DMS 273 treated with DMSO at 0.1 percent for 48 hours (cell line): ENCODE measurements around the gene RHOBTB1.
A peak's percentile ranks its signal among the peaks of the same experiment; 100 is the strongest.

Experiments
- DNase-seq: peaks from one replicate; lab custom pipeline; 2025; lab: John Stamatoyannopoulos, UW

The RHOBTB1 gene

DNA sequence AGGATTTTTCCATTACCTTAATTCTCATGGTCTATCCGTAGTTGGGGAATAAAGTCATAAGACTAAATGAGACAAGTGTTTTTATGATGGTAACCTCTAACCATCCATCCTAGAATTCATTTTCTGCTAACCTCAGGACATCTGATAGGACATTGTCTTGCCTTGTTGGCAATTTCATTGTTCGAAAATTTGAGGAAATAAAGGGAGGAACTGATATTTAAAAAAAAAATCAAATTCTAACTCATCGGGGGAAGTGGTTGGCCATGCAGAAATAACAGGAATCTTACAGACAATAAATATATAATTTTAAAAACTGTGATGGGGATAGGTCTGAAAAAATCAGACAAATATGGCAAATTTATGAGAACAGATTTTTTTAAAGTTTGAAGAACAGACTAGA is 21.7 kb upstream of the RHOBTB1 start:
- DNase-seq, result no peak

DNA sequence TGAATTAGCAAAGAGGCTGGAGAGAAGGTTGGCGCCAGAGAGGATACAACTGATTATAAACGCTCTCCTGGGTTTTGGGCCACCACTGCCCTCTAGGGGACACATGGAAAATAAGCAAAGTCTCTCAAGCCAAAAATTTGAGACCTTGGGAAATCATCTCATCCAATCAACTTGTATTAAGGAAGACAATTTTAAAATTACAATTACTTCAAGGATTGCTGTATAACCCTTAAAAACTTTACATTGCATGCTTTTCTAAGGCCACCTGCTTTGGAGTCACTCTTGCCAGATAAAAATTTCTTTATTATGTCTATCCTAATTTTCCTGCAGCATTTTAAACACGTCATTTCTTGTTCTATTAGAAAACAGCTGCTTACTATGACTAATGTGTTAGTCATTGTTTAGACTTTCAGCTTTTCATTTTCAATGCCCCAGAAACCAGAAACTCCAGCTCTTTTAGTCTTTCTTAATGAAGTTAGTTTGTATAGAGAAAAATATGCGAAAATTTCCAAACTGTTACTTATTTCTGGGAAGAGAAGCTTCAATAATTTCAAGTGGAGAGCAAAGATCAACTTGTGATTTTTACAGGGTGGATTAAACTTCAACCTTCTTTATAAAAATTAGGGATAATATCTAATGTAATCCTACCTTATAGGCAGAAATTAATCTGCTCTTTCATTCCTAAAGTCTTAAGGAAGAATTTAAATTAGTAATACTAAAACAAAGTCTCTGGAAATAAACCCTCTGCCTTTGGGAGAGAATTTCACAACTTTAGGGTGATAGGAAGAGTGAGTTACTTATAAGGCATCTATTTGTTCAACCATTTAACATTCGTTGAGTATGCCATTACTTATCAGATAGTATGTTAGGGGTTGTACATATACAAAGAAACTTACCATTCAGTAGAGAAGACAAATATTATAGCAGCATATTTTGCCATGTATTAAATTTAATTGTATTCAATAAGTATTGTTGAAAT is 20.6 kb upstream of the RHOBTB1 start:
- peak; percentile 47 for DNase-seq

DNA sequence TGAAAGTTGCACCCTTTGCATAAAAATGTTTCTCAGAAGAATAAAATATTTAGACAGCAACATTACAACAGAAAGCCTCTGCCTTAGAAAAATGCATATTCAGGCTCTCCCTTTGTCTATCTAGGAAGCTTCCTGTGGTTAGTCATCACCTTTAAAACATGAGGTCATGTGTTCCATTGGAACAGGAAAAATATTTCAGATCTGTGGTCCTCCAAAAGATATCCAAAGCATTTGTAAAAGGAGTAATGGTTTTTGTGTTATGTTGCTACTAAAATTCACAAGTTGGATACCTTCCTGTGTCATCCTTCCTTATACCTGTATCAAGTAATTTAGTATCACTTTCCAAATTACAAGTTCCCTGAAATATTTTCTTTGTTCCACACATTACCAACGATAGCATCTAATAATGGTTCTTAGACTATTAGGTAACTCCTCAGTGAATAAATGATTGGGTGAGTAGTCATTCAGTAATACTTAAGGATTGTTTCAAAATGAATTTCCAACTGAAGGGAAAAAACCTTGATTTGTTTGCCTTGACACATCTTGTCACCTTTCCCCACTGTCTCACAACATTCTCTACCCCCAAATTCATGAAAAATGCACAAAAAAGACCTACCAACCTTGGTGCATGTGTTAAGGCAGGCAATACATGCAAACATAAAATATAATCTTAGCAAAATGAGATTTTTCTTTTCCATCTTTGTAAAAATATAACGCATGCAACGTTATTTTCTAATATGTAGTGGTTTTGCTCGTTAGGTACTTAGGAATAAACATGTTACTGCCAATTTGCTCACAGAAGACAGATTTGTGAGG is 19.7 kb upstream of the RHOBTB1 start:
- no peak for DNase-seq

DNA sequence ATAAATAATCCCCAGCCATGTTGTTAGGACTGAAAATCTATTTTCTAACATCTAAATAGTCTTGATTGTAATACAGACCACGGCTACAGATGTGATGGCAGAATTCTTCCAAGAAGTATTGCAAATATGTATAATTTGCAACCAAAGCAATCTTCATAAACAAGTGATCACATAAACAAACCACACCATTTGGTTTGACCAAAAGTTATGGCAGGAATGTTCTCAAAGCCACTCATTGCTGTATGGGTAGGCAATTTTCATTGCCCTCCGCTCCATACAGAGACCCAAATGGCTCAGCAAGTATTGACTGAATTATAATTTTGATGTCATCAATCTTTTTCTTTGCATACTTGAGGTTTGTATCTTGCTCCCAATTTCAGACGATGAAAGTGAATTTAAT is 19.0 kb upstream of the RHOBTB1 start:
- no peak for DNase-seq

DNA sequence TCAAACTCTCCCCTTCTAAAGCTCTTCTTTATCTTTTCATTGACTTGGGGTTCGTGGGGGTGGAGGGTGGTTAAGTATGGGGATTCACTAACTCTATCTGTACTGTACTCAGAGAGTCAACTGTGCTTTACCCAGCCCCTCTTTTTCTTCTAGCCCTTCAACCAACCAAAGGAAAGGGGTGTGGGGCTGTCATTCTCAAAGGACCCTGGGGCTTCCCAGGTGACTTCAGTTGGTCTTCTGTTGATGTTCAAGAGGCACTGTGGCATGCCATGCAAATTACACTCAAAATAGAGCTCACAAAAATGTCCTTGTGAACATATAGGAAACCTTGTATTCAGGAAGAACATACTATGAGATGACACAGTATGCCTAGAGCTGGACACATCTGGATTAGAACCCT is 16.9 kb upstream of the RHOBTB1 start:
- no peak for DNase-seq

DNA sequence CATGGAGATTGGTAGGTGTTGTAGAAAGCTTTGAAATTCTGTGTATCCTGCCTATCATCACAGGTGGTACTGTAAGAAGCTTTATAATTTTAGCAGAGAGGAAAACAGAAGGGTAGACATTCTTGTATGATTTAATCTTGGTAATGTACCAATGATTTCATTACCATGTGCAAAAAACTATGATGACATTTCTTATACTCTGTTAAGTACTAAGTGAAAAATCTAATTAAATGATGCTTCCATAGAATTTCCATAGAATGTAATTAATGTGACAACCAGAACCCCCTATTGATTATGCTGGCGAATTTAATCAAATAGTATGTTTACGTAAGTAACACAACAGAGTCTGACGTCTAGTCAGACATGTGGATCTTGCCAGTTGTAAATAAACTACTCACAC is 16.0 kb upstream of the RHOBTB1 start:
- DNase-seq, result no peak

DNA sequence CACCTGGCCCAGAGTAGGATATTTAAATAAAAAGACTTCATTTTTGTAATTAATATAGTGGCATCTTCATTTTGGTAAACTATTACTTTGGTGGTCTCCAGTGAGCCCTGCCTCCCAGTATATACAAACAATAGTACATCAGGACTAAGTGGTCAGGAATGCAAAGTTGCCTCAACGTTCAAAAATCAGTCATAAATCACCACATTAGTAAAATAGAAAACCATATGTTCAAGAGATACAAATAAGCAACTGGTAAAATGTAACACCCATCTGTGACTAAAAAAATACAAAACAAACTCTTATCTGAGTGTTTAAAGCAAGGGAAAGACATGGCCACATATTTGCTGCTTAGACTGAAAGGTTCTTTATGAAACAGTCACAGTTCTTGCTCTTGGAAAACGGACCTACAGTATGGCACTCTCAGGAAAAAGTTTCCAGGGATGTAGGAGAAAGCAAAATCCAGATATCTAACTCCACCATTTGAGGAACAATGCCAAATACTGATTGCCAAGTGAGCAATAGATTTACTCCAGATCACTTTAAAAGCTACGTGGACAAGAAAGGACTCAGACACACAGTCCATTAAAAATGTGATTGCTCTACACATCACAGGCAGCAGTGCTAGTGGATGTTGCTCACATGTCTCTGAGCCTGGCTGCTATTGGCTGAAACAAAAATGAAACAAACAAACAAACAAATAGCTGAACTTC is 15.1 kb upstream of the RHOBTB1 start:
- DNase-seq, result no peak

DNA sequence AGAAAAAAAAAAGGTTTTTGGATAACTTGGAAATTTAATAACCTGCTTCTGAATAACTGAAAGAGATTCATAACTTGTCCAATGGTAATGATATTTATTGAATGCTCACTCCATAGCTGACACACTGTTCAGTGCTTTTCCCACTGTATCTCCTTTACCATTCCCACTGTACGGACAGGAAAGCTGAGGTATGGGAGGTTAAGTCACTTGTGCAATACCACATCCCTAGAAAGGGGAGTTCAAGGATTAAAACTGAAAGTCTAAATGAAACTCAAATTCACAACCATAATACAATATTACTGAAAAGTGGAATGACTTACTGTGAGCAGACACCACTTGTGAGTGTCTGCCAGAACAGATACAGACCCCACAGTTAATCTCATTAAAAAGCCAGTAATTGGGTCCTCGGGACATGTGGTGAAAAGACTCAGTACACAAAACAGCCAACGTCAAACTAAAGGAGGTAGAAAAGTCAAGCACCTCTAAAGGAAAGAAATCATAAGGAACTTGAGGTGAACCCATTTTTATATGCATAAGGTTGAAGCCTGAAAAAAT is 13.8 kb upstream of the RHOBTB1 start:
- no peak for DNase-seq

DNA sequence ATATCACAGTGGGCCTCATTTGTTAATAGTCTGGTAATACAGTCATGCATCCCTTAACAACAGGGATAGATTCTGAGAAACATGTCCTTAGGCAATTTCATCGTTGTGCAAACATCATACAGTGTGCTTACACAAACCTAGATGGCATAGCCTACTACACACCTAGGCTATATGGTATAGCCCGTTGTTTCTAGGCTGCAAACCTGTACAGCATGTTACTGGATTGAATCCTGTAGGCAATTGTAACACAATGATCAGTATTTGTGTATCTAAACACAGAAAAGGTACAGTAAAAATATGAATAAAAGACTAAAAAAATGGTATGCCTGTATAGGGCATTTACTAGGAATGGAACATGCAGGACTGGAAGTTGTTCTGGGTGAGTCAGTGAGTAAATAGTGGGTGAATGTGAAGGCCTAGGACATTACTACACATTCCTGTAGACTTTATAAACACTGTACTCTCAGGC is 12.0 kb upstream of the RHOBTB1 start:
- DNase-seq, result no peak

DNA sequence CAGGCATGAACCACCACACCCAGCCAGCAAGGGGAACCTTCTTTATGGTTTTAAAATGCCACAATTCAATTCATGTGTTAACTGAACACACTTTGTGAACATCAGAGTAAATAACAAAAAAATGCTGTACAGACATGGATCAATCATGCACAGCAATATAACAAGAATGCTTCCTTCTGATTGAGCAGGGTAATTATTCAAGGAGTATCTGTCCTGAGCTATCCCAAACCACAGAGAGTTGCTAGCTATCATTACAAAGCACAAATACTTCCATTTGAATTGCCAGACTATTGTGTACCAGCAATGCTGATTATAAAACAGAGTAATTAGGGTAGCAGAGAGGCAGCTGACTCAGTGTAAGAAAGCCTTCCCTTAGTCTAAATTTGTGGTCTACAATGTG is 11.3 kb upstream of the RHOBTB1 start:
- no peak for DNase-seq

DNA sequence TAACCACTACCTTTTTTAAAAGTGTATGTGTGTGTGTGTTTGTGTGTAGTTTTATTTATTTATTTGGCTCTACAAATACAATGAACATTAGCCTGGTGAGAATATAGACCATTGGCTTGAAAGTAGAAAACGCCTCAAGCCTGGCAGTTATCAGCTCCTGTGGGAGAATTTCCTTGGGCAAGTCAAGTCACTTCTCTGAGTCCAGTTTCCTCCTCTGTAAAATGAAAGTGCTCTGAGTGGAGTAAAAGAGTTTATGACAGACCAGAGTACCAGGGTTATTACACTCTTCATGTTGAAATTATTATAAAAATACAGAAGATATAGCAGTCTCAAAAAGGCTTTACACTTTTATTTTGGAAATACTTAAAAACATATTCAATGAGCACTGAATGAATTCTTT is 10.1 kb upstream of the RHOBTB1 start:
- no peak for DNase-seq

DNA sequence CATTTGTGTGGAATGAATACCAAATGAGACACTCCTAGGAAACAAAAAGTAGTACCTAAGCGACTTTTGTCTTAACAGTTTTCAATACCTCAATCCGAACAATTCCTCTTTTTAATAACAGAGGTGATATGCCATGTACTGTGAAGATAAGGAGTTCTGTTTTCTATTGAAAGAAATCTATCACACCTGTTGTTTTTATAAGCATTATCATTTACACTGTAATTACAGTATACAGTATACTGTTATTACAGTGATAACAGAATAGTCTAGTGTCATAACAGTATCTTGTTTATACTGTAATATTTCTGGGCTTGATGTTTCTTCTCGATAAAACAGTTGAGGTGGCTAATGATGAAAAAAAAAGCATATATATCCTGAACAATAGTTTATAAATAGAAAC is 9.4 kb upstream of the RHOBTB1 start:
- DNase-seq, result no peak

DNA sequence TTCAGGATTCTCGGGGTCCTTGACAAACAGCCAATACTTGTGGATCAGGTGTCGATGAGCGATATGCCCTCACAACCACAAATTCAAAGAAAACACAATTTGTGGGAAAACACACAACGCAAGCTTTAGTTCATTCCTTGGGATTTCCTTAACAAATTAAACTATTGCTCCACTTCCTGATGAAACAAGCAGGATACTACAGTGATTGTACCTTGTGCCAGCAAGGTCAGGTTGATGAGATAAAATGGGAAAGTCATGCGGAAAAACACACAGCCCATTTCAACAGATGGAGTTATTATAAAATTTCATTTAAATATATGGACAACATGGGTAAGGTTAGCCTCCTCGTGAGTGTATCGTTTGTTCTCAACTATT is 8.8 kb upstream of the RHOBTB1 start:
- DNase-seq, result no peak

DNA sequence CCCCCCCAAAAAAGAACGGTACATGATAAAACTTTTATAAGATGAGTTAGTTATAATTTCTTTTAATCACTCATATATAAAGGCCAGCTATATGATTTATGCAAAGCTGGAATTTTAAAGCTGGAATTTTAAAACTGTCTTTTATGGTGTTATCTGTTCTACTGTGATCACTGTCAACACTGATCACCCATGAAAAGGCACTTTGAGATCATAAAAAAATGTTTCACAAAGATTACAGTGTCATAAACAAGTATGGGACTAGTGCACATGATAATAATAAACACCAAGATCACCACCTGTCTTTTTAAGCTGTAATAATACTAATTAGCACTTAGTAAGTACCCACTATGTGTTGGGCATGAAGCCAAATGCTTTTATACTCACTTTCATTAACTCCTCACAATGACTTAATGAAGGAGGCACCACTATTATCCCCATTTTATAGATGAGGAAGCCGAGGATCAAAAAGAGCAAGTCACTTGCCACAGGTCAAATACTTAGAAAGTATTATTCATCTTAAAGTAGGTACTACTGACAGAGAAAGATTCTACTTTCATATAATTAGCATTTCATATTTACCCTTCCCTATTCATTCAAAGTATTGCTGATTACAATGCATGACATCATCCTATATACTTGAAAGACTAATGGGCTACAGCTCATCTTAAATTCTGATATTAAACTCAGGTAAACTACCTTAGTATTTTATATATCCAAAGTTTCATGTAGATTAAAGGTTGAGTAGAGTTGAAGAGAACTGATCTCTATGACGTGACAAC is 8.3 kb upstream of the RHOBTB1 start:
- DNase-seq, result no peak

DNA sequence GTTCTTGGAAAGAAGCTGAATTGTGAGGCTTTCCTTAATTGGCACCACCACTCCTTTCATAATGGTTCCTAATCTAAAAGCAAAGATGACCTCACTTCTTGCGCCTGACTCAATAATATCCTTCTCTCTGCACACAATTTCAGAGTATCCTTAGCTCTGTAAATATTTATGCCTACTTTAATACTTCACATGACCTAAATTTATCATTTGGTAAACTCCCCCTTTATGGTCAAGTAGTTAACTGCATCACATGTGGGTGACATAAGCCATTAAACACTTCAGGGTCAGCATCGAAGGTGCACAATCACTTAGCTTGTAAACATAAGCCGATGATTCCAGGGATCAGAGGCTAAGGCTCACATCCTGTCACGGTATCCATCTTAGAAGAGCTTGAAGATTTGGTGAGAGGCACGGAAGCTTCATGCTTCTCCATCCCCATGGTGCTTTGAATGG is 7.3 kb upstream of the RHOBTB1 start:
- DNase-seq, result no peak

DNA sequence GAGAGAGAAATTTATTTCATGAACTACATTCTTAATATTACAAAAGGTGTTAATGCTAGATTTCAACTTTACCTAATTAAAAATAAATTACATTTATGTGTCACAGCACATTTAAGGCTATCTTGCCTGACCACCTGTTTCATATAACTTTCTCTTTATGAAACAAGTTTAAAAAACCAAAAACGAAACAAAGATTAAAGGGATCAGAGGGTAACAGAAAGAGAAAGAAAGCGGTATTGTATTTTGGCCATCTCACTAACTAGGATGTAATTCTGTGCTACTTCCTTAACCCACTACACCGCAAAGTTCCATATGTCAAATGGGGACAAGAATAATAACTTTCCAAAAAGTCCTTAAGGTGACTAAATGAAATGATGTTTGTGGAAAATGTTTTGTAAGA is 6.3 kb upstream of the RHOBTB1 start:
- DNase-seq, result no peak

DNA sequence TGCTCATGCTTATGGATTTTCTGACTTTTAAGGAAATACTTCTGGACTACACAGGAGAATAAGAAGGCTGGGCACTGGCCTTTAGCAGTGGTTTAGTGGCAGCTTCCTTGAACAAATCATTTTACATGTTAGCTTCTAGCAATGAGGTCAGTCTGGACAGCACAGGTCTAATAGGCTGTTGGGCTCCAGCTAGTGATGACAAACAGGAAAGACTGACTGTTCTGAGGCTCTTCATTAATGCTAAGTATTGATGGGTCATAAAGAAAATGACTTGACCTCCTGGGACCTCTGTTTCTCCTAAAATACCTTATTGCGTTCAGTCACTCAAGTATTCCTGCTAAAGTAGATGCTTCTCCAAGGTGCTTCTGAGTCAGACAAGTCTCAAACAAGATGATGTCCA is 4.9 kb upstream of the RHOBTB1 start:
- DNase-seq, result no peak

DNA sequence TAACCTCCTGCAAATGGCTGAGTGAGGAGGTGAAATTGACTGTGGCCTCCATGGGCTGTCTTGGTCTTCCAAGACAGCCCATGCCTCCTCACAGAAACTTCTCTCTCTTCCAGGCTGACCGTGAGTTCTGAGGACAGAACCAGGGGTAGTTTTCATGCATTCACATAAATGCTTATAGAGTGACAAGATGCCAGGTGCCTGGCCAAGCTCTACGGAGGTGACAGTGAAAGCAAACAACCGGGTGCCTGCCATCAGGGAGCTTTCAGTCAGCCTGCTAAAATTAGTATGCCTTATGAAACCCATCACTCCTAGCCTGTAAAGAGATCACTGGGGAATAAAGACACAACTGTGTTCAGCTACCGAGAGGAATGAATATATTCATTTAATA is 919 bp upstream of the RHOBTB1 start:
- no peak for DNase-seq

DNA sequence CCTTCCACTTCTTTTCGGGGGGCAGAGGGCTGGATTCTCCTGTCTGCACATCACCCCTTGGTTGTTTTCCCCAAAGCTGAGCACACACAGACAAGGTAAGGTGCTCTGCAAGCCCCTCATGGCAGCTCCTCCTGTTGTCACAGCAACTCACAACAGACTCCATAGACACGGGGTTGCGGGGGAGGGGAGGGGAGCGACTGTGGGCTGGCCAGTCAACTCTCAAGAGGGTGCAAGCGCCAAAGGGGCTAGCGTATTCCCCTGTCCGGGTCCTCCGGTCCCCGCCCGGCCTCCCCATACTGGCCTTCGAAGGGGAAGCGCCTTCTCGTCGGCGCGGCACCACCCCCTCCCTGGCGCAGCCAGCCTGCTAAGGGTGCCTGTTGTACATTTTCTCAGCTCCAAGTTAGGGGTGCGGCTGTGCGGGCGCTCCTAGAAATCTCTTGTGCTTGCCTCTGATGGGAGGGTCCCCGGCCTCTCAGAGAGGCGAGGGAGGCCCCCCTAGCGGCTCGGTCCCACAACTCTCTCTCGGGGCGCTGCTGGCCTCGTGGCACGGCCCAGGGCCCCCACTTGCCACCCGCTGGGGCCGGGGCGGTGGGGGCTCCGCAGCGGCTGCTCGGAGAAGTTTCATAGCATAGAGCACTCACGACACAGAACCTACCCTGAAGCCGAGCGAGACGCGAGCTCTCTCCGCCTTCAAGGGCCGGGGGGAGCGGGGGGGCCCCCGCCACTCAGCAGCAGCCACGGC is 498 bp downstream of the RHOBTB1 start:
- DNase-seq, result no peak

DNA sequence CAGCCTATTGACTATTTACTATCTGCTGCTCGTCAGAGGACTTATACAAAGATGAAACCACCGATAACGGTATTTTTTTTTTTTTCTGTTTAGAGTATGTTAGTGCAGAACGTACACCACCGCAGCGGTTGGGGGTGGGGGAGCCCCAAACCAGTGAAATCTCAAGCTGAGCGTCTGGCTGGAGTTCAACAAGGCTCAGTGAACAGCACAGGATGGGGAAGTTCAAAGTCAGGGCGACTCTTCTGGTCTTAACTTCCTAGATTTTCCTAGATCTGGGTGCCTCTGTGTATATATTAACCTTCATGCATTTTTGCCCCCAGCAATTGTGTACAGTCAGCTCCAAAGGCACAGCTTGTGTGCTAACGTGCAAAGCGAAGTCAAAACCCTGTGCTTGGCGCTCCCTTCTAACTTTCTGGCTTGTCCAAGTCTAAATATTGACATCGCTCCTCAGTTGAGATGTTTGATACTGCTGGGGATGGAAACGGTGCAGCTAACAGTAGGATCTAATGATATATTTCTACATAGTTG is 1.1 kb downstream of the RHOBTB1 start:
- no peak for DNase-seq
